HG02571 (cell line): ENCODE measurements around the gene DCAF15.

Source experiments
- ATAC-seq: cut with Tn5 transposase; IDR thresholded peaks from one replicate; pipeline ENCODE4 v1.9.1; 2021; ENCODE audit warnings: mild to moderate bottlenecking, moderate library complexity; ENCODE audit not compliant: unreplicated experiment

DCAF15 gene

DNA sequence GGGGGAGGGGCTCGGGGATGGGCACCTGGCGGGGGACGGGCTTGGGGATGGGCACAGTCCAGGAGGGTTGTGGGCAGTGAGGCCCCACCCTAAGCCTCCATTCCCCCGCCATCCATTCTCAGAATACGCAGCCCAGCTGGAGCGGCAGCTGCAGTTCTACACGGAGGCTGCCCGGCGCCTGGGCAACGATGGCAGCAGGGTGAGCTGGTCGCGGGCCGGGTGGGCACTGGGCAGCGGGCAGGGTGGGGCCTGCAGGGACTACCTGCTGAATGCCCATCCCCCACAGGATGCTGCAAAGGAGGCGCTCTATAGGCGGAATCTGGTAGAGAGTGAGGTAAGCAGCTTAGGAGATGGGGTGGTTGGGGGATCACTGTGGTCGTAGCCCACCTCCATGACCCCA lies 22.4 kb upstream of the DCAF15 start:
- ATAC-seq, result no peak

DNA sequence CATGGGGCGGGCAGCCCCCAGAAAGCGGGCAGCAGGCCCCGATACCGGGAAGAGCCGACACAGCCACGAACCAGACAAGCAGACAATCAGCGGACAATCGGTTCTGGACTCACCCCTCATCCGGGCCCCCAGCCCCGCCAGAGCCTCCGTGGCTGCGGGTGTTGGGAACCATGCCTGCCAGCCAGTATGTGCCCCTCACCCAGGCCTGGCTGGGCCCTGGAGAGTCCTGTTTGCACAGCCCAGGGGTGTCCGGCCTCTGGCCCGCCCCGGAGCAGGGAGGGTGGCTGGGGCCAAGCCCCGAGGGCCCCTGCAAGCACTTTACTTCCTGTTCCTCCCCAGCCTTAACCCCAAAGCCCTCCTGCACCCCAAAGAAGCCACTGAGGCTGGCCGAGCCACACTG lies 21.9 kb upstream of the DCAF15 start:
- ATAC-seq, result no peak

DNA sequence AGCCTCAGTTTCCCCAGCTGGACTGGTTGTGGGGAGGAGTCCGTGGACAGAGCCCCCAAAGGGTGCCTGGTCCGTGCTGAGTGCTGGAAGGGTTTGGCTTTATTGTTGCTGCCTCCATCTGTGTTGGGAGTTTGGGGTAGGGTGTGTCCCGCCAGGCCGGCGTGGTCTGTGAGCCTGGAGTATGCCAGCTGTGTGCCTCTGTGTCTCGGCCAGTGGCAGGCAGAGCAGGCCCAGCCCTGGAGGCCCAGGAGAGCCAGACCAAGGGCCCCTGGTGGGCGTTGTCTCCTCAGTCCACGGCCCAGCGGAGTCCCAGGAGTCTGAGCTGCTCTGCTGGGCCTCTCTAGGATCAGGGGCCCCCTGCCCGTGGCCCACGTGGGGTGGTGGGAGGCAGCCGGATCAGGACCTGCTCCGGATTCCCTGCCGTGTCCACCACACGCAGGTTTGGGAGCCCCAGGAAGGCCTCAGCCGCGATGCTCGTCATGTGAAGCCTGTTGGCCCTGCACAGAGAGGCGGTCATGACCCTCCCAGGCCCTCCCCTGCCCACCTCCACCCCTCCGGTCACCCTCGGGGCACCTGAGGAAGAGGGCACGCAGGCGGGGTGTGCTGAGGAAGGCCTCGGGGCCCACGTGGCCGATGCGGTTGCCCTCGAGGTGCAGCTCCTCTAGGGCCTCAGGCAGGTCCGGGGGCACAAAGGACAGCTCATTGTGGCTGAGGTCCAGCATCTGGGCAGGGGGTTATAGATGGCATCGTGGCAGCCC lies 20.7 kb upstream of the DCAF15 start:
- no peak for ATAC-seq

DNA sequence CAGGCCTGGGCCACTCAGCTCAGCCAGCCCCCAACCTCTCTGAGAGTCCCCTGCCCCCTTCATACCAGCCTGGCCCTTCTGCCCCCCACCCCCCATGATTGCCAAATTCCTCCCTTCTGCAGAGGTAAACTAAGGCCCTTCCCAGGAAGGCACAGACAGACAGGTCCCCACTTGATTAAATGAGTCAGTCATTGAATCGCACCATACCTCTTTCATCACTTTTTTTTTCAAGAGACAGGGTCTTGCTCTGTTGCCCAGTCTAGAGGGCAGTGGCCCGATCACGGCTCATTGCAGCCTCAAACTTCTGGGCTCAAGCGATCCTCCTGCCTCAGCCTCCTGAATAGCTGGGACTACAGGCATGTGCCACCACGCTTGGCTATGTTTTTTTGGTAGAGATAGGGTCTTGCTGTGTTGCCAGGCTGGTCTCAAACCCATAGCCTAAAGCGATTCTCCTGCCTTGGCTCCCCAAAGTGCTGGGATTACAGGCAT lies 20.1 kb upstream of the DCAF15 start:
- no peak for ATAC-seq

DNA sequence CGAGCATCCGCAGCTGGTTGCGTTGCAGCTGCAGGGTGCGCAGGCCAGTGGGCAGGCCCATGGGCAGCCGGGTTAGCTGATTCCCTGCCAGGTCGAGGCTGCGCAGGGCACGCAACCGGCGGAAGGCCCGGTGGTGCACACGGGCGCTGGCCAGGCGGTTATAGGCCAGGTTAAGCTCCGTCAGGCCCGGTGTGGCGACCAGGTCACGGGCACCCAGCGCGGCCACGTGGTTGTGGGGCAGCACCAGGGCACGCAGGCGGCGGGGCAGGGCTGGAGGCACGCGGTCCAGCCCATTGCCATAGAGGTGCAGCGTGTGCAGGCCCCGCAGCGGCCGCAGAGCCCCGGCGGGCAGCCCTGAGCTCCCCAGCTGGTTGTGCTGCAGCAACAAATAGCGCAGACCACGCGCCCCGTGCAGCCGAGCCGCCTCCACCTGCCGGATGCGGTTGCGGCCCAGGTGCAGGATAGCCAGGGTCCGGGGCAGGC lies 19.4 kb upstream of the DCAF15 start:
- ATAC-seq, result no peak

DNA sequence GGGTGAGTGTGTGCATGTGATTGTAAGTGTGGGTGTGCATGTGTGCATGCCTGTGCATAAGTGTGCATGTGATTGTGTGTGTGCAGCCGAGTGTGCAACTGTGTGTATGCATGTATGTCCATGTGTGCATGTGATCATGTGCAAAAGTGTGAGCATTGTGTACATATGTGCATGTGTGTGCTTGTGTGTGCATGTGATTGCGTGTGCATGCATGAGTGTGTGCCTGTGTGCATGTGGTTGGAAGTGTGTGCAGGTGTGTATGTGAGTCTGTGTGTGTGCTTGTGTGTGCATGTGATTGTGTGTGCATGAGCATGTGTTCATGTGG lies 17.6 kb upstream of the DCAF15 start:
- ATAC-seq, result no peak

DNA sequence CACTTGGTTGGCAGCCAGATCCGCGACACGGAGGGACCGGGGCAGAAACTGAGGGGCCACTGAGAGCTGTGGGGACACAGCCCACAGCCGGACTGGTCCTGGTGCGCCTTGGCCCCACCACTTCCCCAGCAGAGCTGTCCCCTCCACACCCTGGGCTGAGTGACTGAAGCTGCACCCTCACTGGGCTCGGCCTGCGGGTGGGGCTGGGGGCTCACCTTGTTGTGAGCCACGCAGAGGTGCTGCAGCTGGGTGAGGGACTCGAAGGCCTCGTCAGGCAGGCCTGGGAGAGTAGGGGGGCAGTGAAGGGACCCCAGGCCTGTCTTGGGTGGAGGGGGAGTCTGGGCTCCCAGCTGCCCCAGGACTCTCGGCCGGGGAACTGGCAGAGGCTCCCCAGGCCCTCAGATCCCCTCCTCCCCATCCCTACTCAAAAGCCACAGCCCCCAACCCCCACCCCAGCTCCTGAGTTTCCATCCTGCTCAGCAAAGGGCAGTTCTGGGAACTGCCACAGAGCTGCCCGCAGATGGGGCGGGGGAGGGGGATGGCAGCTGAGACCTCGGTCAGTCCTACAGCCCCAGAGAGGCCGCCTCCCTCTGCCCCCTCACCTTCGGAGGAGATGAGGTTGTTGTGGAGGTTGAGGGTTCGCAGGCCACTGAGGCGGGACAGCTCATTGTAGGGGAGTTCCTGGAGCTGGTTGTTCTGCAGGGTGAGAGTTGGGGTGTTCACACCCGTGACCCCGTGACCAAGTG lies 16.4 kb upstream of the DCAF15 start:
- ATAC-seq, result no peak

DNA sequence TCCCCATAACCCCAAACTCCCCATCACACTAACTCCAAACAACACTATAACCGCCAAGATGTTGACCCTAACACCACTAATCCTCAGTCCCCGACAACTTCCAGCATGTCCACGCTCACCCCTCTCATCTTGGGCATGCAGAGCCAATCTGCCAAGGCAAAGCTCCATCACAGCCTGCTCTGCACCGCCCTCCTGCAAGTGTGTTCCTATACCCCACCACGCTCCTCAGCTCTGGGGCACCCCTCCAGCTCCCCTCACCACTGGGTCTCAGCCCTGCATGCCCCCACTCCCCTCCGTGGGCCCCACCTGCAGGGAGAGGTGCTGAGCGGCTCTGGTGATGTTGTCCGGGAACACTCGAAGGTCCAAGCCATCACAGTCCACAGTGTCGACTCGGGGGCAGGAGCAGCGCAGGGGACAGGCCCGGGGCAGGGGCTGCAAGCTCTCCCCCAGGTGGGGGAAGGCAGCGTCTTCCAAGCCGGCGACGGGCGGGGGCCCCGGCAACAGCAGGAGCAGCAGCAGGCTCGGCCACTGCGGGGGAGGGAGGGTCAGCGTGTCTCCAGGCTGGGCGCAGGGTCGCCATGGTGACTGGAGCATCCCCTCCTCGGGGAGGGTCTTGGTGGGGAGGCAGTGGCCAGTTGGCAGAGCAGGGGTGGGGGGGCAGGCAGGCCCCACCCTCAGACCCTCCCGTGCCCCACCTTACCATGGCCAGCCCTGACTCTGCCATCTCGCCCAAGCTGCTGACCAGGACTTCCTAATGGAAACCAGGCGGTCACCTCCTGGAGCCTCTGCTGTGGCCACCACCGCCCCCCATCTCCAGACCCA lies 14.6 kb upstream of the DCAF15 start:
- ATAC-seq, result no peak

DNA sequence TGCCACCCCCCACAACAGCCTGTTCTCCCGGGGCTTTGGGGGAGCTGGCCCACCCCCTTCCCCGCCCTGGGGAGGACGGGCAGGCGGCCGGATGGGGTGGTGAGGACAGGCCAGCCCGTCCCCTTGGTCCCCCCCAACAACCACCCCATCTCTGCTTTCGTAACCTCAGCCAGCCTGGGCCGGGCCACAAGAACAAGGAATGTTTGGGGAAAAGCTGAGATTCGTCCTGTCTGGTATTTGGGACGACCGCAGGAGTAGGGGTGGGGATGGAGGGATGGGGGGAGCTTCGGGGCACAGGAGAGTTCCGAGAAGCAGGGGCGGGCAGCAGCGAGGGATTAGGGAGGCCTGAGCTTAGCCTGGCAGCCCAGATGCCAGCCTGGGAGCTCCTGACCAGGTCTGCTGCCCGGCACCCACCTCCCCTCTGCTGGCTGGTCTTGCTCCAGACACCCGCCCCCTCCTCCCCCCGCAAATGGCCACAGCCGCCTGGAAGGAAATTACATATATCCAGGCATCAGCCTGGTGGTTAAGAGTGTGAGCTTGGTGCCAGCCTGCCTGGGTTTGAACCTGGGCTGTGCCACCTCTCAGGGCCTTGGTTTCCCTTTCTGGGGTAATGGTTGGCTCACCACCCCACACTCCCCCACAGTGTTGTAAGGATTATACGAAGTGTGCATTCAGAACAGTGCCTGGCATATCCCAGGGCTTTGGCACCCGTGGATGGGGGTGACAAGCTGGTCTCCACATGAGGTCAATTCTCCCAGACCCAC lies 13.8 kb upstream of the DCAF15 start, which contains the start of gene PODNL1:
Gene PODNL1 (minus strand): TSS at position 117 of the 764 bp plus-strand sequence. CDS start 236 bp downstream, outside the sequence.
- ATAC-seq, result no peak

DNA sequence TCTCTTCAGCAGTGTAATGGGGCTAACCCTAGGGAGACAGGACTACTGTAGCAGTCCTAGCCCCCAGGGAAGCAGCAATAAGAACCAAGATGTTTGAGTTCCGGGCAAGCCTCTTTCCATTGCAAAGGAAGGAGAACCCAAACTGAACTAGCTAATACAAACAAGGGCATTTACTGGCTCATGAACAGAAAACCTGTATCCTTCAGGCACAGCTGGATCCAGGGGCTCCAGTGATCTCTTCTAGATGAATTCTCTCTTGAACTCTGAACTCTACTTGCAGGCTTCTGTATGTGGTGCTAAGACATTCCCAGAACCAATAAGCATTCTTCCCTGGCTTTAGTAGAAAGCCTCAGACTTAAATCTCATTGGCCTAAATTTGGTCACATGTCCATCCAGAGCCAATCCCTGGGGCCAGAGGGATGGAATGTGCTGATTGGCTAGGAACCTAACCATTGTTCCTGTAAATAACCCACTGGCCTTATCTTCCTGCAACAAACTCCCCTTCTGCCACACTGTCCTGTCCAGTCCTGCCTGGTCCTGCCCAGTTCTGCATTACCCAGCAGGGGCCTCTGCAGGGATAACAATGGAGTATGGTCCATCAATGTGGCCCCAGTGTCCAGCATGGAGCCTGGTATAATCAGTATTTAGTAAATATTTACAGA lies 10.2 kb upstream of the DCAF15 start:
- ATAC-seq, result no peak

DNA sequence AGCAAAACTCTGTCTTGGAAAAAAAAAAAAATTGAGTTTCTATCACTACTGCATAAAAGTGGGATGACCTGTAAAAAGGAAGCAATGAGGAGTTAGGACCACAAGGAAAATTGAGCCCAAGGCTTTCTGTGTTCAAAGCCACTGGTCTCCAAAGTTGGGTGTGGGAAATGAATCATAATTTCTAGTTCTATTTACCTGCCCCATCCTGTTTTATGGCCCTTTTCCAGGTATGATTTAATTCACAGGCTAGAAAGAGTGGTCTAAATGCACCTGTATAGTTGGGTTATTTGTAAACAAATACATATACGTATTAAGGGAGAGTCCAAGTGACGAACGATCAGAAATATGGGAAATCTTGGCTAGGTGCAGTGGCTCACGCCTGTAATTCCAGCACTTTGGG lies 5.9 kb upstream of the DCAF15 start:
- no peak for ATAC-seq

DNA sequence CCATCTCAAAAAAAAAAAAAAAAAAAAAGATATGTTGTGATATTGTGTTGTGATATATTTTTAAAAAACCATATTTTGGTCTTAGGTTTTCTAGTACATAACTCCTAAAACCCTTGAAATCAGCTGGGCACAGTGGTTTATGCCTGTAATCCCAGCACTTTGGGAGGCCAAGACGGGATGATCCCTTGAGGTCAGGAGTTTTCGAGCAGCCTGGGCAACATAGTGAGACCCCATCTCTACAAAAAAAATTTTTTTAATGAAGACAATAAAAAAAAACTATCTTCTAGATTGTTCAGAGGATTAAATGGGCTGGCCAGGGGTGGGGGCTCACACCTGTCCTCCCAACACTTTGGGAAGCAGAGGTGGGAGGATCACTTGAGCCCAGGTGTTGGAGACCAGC lies 1.3 kb upstream of the DCAF15 start:
- no peak for ATAC-seq

DNA sequence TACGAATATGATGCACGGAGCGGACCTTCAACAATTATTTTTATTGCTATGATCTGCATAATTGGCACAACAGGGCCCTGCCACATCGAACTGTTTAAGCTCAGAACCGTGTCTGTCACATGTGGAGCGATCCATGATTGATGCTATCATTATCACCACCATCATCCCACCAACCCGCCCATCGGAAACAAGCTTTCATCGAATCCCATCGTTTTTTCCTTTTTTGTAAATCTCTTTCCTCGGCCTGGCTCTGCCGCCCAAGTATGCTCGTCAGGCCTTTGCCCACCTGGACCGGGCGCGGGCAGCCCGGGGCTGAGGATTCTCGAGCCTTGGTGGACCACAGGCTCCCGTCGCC lies 533 bp upstream of the DCAF15 start:
- no peak for ATAC-seq

DNA sequence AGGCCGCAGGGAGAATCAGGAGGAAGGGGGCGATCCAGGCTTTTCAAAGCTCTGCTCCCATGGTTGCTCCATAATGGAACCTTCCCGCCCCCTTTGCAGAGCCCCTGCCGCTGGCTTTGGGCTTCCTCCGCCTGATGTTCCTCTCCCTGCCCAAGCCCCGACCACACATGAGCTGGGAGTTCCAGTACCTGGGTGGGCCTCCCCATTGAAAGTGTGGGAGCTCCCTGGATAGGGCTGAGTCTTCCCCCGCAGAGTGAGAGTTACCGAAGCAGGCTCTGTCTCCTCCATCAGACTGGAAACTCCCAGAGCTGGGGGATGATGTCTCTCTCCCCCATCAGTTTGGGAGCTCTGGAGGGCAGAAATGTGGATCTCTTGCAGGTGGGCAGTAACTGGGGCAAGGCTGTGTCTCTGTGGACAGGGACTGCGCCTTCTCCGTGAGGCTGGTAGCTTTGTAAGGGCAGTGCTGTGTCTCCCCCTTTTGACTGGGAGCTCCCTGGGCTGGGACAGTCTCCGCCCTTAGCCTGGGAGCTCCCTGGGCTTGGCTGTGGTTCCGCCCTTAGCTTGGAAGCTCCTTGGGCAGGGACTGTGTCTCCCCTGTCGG lies 722 bp downstream of the DCAF15 start:
- no peak for ATAC-seq

DNA sequence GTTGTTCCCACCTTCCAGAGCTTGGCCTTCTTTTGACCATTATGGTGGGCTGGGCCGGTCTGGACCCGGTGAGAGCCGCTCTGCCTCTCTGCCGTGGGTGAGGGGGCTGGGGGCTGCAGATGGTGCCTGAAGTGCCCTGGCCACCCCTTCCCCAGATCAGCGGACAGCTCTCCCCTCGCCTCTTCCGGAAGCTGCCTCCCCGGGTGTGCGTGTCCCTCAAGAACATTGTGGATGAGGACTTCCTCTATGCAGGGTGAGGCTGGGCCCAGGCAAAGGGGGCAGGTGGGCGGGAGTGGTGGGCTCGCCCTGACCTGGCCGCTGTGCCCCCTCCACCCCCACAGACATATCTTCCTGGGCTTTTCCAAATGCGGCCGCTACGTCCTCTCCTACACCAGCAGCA lies 1.9 kb downstream of the DCAF15 start:
- no peak for ATAC-seq

DNA sequence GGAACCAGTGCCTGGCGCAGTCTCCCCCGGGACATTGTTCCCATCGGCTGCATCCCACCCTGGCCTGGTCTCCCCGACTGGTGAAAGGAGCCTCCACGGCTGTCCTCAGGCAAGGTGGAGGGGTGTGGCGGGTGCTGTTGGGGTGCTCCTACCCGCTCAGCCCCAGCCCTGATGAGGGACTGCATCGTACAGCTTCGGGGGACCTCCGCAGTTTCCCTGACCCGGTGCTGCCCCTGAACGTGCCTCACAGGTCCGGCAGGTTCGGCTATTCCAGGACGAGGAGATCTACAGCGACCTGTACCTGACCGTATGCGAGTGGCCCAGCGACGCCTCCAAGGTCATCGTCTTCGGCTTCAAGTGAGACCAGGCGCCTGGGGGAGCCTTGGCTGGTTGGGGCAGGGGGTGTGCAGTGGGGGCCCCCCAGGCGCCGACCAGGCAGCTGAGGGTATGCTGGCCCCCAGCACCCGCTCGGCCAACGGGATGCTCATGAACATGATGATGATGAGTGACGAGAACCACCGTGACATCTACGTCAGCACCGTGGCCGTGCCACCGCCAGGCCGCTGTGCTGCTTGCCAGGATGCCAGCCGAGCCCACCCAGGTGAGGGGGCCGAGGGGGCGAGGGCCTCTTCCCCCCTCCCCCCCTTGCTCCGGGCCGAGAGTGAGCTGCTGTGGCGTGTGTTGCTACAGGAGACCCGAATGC lies 3.5 kb downstream of the DCAF15 start:
- no peak for ATAC-seq

DNA sequence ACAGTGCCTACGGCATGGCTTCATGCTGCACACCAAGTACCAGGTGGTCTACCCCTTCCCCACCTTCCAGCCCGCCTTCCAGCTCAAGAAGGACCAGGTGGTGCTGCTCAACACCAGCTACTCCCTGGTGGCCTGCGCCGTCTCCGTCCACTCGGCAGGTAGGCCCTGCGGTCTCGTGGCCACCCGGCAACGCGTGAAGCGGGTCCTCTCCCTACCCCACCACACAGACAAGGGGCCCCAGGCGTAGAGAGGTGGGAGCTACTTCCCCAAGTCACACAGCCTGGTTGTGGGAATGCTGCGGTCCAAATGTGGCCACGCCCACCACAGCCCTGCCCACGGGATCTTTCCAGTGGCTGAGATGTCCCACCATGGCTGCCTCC lies 4.0 kb downstream of the DCAF15 start:
- ATAC-seq, result no peak

DNA sequence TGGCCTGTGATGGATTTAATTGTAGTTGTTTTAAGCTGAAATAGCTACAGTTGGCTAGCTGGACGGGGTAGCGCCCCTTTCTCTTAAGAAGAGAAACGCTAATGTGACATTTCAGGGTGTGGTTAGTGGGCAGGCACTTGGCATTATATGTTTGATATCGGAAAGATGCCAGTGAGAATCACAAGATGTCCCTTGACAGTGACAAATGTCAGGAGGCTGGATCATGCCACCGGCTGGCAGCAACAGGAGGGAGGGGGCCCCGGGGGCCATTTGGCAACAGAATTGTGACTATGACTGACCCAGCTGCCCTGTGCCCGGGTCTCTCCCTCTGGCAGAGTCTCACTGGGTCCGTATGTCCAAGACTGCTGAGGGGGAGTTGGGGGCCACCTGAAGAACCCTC lies 4.7 kb downstream of the DCAF15 start:
- ATAC-seq, result no peak

DNA sequence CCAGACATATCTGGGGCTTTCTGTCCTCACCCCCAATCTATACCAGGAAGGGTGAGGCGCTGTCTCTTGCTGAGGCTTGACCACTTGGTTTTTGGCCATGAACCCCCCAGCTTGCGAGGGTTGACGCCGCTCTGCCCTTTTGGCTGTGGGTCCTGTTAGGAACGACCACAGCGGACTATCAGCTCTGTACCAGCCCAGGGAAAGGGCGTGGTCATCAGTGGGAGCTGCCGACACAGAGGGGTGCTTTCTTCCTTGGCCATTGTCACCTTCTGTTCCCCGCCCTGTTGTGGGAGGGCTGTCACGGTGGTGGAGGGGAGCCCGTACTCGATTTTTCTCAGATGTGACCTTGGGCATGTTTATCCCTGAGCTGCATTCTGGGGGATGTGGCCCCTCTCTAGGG lies 5.7 kb downstream of the DCAF15 start:
- ATAC-seq, result no peak
